HG02610 (cell line): Measurements from ENCODE around the gene TRIM2.

Source experiments
- ATAC-seq: cut with Tn5 transposase; IDR thresholded peaks from one replicate; pipeline ENCODE4 v1.9.1; 2021; ENCODE audit warnings: mild to moderate bottlenecking, moderate library complexity; ENCODE audit not compliant: unreplicated experiment

The TRIM2 gene

DNA sequence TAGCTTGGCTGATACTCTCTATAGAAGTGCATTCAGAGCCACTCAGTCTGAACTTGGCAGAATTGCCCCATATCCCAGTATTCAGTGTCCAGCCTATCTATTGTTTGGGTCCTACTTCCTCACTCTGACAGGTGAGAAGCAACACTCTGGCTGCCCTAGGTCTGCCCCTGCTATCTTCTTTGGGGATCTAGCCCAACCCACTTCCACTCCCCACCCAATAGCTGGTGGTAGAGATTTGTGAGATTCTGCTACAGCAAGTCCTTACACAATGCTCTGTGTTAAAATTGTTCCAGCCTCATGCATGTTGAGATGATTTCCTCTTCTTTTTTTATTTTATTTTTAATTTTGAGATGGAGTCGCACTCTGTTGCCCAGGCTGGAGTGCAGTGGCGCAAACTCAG, 67.6 kb downstream of the TRIM2 start:
- ATAC-seq: no peak

DNA sequence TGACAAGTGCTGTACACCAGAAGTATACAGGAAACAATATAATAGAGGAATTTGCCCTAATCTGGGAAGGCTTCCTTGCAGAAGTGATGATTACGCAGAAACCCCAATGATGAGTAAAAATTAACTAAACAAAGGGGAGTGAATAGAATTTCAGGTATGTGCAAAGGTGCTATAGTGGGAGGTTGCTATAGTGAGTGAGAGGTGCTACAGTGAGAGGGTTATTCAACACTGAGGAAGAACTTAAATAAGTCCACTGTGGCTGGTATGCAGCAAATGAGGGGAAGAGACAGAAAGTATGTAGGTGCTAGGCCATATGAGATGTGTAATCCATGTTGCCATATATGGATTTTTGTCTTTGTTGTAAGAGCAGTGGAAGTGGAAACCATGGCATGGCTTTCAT, 69.5 kb downstream of the TRIM2 start:
- no peak for ATAC-seq

DNA sequence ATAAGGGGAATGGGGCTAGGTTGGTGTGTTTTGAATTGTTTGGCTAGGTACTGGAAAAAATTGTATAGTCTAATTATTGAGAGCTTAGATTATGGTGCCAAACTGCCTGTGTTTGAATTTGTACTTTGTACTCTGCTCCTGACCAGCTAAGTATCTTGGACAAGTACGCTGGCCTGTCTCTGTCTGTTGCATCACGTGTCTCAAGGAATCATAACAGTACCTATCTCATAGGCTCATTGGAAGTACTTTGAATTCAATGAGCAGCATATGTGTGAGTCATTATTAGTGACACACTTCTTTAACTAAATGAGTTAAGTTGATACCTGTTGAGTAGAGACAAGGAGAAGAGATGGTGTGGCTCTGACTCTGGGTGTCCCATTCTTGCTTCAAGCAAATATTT, 70.7 kb downstream of the TRIM2 start:
- ATAC-seq: no peak

DNA sequence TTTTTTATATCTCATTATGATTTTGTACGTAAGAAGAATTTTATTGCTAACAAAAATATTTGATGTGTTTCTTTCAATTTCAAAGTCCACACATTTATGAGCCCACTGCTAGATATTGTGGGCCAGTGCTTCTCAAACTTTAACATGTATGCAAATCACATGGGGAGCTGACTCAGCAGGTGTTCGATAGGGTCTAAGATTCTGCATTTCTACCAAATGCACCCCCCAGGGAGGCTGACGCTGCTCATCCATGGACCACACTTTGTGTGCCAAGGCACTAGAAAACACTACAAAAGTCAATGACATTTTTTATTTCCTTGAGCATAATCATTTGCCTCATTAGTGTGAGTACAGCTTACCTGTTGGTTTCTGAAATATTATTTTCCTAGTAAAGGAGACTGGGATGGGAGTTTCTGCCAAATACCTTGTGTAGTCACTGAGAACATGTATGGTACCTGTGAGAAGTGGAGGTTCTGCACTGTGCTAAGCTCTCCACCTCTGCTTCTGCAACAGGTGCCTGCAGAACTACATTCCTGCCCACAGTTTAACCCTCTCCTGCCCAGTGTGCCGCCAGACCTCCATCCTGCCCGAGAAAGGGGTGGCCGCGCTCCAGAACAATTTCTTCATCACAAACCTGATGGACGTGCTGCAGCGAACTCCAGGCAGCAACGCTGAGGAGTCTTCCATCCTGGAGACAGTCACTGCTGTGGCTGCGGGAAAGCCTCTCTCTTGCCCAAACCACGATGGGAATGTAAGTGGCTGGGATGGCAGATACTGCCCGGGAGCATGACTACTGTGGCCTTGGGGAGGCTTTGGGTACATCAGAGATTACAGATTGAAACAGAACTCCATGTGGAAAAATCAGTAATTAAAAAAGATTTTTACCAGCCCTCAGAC, 71.4 kb downstream of the TRIM2 start:
- no peak for ATAC-seq

DNA sequence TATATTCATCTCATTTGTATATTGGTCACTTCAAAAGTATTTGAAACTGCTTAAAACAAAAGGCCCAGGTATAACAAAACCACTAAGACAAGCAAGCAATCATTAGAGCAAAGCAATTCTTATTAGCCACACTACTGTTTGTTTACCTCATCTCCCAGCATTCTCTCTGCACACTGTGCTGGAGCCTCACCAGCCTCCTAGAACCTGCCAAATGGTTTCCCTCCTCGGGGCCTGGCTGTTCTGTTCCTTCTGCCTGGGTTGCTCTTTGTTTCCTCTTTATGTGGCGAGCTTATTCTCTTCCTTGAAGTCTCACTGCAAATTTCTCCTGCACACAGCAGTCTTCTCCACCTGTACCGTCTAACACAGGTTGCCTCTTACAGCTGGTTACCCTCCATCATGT, 72.7 kb downstream of the TRIM2 start:
- no peak for ATAC-seq

DNA sequence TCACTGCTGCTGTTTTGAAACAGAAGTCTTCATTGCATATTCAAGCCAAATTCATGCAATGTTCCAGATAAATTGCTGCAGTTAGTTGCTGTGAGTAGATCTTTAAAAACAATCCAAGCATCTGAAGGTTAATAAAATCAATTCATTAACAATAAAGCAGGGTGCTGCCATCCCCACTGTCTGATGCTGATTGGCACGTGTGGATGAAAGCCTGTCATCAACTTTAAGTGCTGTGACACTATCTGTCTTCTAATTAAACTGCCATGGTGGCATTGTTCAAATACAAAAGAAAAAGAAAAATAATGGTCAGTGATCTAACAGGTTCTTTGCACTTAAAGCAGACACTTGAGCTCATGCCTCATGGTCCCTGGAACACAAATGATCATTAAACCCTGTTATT, 77.2 kb downstream of the TRIM2 start:
- ATAC-seq: no peak

DNA sequence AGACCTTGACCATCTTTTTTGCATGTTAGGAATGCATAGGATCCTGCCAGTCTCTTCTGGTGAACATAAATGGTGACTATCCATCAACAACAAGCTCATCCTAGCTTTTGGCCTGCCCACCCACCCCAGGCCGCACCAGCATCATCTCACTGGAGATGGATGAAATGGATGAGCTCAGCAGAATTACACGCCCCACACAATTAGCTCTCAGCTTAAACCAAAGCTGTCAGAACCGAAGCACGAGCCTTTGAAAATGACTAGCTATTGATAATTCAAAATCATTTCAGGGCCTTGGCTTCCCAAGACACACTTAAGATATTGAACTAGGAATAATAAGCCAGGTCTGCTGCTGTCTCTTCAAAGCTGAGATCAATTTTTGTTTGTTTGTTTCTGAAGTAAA, 77.8 kb downstream of the TRIM2 start:
- ATAC-seq: no peak

DNA sequence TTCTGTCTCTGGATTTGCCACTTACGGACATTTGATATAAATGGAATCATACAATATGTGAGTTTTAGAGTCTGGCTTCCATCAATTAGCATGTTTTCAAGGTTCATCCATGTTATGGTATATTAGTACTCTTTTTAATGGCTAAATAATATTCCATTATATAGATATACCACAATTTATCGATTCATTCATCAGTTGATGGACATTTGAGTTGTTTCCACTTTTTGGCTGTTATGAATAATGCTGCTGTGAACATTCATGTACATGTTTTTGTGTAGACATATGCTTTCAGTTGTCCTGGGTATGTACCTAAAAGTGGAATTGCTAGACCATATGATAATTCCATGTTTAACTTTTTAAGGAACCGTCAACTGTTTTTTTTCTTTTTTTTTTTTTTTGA, 79.0 kb downstream of the TRIM2 start:
- no peak for ATAC-seq

DNA sequence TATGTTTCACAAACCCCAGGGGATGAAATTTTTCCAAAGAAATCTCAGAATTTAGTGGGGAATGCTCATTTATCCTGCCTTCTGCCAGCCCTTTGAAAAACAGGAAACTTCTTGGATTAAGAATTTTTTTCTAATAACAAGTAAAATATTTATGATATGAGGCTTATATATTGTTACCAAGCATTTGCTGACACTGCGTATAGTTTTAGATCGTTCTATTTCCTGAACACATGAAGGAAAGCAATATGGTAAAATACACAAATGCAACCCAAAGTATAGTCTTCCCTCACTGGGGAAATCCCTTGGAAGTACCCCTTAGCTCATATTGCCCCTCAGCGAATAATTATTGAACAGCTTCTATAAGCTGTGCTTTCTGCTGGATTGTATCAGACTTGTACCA, 85.9 kb downstream of the TRIM2 start:
- ATAC-seq: no peak

DNA sequence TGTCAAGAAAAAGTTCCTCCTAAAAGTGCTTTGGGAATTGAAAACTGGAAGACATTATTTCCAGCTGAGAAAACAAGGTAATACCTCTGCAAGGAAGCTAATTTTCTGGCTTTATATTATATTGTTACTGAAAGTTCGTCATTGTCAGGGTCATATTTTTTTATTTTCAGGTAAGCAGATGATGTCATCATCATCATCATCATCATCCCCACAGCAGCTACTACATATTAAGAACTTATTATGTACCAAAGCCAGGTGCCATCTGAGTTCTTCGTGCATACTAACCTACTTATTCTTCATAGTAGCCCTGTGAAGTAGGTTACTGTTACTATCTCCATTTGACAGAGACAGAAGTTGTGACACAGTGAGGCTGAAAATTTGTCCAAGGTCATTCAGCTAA, 87.3 kb downstream of the TRIM2 start:
- ATAC-seq: no peak

DNA sequence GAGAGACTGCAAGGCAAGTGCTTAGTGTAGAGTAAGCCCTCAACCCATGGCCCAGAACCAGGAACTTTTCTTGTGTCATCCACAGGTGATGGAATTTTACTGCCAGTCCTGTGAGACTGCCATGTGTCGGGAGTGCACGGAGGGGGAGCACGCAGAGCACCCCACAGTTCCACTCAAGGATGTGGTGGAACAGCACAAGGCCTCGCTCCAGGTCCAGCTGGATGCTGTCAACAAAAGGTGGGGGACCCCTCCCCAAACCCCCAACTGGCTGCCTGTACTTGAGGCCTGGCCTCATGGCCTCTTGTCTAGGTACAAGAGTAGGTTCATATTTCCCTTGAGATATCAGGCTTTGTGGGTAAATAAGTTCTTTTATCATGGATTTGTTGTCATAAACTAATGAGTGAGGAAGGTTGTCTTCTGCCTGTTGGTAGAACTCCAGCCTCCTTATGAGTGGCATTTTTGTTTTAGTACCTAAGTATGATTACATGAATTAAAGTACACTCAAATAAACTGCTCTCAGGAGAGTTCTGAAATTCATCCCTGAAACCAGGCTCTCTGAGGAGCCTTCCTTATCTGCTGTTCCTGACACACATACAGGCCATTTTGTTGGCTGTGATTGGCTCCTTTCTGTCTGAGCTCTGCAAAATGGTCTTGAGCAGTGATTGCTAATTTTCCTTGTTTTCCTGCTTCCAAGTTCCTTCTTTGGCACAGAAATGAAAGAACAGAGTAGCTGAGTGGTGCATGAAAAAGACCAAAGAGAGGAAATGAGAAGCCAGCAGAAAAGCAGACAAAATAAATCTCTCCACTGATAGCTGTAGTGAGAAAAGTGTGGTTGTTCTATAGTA, 88.9 kb downstream of the TRIM2 start:
- ATAC-seq: no peak

DNA sequence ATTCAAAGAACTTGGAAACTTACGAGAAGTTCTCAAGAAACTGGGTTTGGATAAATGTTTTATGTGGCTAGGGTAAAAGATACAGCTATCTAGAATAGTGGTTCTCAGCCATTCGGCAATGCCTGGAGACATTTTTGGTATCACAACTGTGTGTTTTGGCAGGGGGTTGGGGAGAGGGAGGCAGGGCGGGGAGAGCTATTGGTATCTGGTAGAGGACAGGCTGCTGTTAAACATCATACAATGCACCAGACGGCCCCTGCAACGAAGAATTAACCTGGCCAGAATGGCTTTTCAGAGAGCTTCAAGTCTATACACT, 89.5 kb downstream of the TRIM2 start:
- ATAC-seq: no peak

DNA sequence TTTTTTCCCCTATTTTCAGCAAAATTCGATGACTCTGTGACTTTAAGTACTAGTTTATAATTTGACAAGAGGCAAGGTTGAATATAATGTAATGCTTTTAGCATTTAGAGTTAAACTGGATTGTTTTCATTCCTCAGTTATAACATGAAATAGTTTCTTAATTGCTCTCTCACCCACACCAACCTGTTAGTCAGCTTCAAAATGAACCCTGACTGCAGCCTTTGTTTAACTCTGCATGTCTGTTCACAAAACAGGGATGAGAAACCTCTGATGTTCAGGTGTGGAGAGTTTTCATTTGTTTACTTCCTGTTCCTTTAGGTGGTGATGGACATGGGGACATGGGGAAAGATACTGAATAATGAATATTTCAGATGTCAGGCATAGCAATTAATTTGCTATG, 90.4 kb downstream of the TRIM2 start:
- no peak for ATAC-seq

DNA sequence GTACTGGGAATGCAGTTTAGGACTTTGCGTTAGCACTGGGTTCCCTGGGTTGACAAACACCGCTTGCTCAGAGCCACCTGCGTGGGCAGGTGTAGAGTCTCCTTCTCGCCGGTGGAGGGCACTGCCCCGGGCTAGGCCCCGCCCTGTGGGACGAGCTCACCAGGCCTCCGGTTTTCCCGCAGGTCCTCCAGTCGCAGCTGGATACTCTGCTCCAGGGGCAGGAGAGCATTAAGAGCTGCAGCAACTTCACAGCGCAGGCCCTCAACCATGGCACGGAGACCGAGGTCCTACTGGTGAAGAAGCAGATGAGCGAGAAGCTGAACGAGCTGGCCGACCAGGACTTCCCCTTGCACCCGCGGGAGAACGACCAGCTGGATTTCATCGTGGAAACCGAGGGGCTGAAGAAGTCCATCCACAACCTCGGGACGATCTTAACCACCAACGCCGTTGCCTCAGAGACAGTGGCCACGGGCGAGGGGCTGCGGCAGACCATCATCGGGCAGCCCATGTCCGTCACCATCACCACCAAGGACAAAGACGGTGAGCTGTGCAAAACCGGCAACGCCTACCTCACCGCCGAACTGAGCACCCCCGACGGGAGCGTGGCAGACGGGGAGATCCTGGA, 91.0 kb downstream of the TRIM2 start:
- ATAC-seq: no peak

DNA sequence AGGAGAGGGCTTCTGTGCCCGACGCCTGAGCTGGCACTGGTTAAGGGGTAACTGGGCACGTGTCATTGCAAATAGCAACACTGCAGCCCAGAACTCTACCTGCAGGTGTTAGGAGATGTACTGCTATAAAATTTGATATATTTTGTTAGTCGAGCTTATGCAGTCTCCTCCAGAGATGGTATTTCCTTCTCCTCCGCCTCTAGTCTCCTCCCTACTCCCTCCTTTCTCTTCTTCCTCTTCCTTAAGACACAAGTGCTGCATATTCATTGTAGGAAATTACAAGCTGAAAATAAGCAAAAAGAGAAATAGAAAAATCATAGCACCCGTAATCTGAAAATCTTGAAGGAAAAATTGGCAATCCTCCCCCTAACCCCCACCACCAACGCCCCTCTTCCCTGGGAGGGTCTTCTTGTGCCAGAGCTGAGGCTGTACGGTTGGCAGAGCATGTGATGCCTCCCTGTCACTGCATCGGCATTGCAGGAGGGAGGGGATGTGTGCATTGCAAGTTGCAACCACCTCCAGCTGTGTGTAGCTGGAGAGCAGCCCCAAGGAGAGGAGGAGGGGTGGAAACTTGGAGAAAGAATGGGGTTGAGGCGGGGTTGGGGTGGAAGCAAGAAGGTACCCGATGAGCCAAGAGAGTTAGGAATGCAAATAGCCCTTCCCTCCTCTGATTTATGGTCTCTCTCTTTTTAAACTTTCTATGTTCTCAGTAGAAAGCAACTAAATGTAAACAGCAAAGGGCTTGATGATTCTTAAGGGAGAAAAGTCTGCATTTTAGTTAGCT, 92.0 kb downstream of the TRIM2 start:
- no peak for ATAC-seq

DNA sequence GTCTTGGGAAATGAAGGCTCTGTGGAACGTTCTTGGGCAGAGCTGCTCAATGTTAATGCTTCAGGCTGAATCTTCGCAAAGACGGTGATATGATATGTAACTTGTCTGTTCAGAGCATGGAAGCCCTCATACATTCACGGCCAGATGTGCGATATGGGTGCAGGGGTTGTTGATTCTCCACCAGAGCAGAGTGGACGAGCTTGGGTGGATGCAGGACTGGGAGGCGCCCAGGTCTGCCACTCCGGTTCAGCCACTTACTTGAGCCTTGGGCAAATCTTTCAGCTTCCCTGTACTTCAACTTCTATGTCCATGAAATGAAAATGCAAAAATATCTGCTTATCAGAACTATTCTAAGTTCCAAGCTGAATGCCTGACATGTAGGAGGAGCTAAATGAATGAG, 92.9 kb downstream of the TRIM2 start:
- ATAC-seq: no peak

DNA sequence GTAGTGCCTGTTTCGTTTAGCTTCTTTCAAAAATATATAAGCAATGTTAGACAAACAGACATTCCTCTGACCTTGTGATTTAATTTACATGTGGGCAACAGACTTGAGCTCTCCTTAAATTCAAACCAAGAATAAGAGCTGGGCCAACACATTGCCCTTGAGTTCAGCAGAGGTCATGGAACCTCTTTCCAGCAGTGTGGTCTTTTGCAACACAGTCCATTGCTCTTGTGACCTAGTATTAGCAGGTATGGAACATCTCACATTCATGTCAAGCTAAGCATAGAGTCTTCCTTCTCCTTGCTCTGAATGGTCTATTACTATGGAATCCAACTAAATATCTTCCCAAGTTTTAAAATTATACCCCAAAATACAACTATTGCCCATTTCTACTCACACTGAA, 106.5 kb downstream of the TRIM2 start:
- no peak for ATAC-seq

DNA sequence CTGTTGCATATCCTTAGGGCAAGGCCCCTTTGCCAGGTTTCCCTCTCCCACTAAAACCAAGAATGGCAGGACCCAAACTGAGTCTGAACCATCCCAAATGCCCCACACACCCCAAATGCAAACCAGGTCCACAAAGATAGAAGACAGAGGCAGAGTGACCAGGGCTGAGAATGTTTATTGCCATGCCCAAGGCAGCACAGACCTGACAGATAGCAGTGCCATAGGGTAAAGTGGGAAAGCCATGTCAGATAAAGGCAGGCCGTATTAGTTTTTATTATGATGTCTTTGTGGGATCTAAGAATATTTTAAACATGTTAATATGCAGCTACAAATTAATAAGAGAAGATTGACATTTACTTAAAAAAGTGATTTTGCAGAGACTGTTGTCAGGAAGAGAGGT, 110.7 kb downstream of the TRIM2 start:
- ATAC-seq: no peak

DNA sequence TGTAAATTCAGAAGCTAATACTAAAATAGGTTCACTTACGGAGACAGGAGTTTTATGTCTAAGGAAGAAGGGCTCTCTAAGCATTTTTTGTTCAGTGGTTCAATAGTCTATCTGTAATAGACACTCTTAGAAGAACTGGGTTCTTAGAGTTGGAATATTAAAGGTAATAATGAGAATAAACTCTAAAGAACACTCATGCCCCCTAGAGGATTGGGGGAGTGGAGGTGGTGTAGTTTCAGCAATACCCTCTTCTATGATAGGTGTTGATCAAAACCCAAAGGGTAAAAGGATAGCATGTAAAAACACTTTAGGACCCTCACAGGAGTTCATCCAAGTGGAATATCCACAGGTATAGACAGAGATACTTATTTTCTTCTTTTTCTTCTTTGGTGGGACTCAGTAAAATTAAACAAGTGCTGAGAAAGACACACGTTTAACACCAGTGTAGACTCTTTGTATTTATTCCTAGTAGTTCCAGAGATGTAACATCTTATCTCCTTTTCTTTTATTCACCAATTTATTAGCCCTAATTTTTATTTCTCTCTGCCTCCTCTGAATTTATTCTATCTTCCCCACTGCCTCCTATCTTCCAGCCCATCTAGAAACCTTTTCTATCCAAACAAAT, 114.6 kb downstream of the TRIM2 start:
- ATAC-seq: peak; percentile 60

DNA sequence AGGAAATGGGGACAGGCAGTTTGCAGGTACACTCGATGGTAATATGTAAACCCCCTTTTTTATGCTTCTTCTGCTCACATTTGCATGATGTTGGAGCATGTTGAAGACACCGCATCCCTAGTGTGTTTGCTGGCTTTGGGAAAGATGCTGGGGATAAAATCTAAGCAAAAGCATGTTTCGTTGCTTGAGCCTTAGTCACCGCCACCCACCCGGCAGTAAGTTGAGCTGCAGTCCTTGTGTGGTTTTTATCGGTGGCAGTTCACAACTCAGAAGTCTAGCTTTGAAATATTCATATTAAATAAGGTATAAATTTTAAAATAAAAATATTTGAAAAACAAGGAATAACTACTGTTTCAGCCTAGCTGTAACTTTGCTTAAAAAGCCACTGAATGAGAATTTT, 118.5 kb downstream of the TRIM2 start:
- no peak for ATAC-seq

DNA sequence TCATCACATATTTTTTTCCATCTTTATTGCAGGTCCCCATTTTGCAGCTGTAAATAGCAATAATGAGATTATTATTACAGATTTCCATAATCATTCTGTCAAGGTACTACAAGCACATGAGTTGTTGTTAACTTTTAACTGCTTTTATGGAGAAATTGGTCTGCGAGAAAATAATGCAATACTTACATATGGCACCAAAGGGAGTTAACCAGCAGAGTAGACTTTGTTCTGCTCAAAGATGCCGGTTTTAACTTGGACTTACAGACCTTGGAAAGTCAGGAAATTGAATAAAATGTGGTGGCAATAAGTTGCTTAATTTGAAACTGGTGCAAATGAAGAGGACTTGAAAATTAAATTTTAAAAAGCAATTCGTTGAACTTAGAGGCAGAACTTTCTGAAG, 119.8 kb downstream of the TRIM2 start:
- no peak for ATAC-seq
